CD4-positive, alpha-beta T cell treated with Interleukin-10 for 1 hour (primary cell): ENCODE data around the gene COQ8A.

Source experiments
- DNase-seq: peaks from one replicate; pipeline ENCODE4 v3.0.0-alpha.2; 2020

COQ8A gene

GRCh38 chr1:227033880-227034279 lies 93.8 kb downstream of the COQ8A start:
- DNase-seq = no peak

- DNase-seq = no peak
Observed at GRCh38 chr1:227035316-227035715, 95.2 kb downstream of the COQ8A start.

GRCh38 chr1:227037121-227037520 lies 97.0 kb downstream of the COQ8A start:
- no peak for DNase-seq
